HEK293 (cell line): ENCODE measurements around the gene PPP4C.

ENCODE experiments used
- CTCF ChIP-seq: fragments of 450-650 bp; formaldehyde crosslinking; IDR thresholded peaks from 2 replicates; pipeline ENCODE4 v1.5.1; 2016; ENCODE audit warnings: missing biosample characterization, missing genetic modification characterization
- GFI1B ChIP-seq: fragments of 450-650 bp; formaldehyde crosslinking; IDR thresholded peaks from 2 replicates; pipeline ENCODE4 v1.5.1; 2016; ENCODE audit warnings: missing biosample characterization, missing genetic modification characterization
- KLF1 ChIP-seq: fragments of 450-650 bp; formaldehyde crosslinking; IDR thresholded peaks from 2 replicates; pipeline ENCODE4 v1.5.1; 2016; ENCODE audit warnings: missing biosample characterization, missing genetic modification characterization
- PBX3 ChIP-seq: sonication (generic); formaldehyde crosslinking; IDR thresholded peaks from 2 replicates; pipeline ENCODE4 v1.8.1; 2022; ENCODE audit warnings: mild to moderate bottlenecking, moderate library complexity, missing genetic modification reagents
- PRDM6 ChIP-seq: fragments of 450-650 bp; formaldehyde crosslinking; IDR thresholded peaks from 2 replicates; pipeline ENCODE4 v1.5.1; 2017; ENCODE audit warnings: missing biosample characterization, missing genetic modification characterization
- SP3 ChIP-seq: fragments of 450-650 bp; formaldehyde crosslinking; IDR thresholded peaks from 2 replicates; pipeline ENCODE4 v1.5.1; 2016; ENCODE audit warnings: missing biosample characterization, missing genetic modification characterization
- YY2 ChIP-seq: fragments of 450-650 bp; formaldehyde crosslinking; IDR thresholded peaks from 2 replicates; pipeline ENCODE4 v1.5.1; 2016; ENCODE audit warnings: missing biosample characterization, missing genetic modification characterization
- ZBTB11 ChIP-seq: fragments of 450-650 bp; formaldehyde crosslinking; conservative IDR thresholded peaks from 2 replicates; pipeline ENCODE4 v1.5.1; 2016; ENCODE audit warnings: low read depth, missing biosample characterization, missing genetic modification characterization
- ZBTB7A ChIP-seq: fragments of 450-650 bp; formaldehyde crosslinking; IDR thresholded peaks from 2 replicates; pipeline ENCODE4 v1.5.1; 2016; ENCODE audit warnings: low read depth, missing biosample characterization, missing genetic modification characterization
- ZFP3 ChIP-seq: fragments of 450-650 bp; formaldehyde crosslinking; IDR thresholded peaks from 2 replicates; pipeline ENCODE4 v1.5.1; 2016; ENCODE audit warnings: low read depth, missing biosample characterization, missing genetic modification characterization
- ZNF138 ChIP-seq: fragments of 450-650 bp; formaldehyde crosslinking; IDR thresholded peaks from 2 replicates; pipeline ENCODE4 v1.5.1; 2016; ENCODE audit warnings: missing biosample characterization, missing genetic modification characterization, borderline replicate concordance
- ZNF169 ChIP-seq: fragments of 450-650 bp; formaldehyde crosslinking; IDR thresholded peaks from 2 replicates; pipeline ENCODE4 v1.5.1; 2016; ENCODE audit warnings: missing biosample characterization, missing genetic modification characterization
- ZNF23 ChIP-seq: fragments of 450-650 bp; formaldehyde crosslinking; IDR thresholded peaks from 2 replicates; pipeline ENCODE4 v1.5.1; 2016; ENCODE audit warnings: missing biosample characterization, missing genetic modification characterization, borderline replicate concordance
- ZNF248 ChIP-seq: fragments of 450-650 bp; formaldehyde crosslinking; IDR thresholded peaks from 2 replicates; pipeline ENCODE4 v1.5.1; 2017; ENCODE audit warnings: missing biosample characterization, missing genetic modification characterization
- ZNF274 ChIP-seq, 2 experiments: fragments of 200-500 bp in 1 of 2; fragments of 450-650 bp in 1 of 2; sonication (Bioruptor generic) in 1 of 2; formaldehyde crosslinking in 1 of 2; IDR thresholded peaks; 2 replicates each; pipeline versions ENCODE4 v1.5.1 to v1.6.1; 2014 to 2016; ENCODE audit warnings: borderline replicate concordance in 1 of 2, inconsistent platforms in 1 of 2, low read length in 1 of 2, missing biosample characterization in 1 of 2, missing genetic modification characterization in 1 of 2
- ZNF426 ChIP-seq: fragments of 450-650 bp; formaldehyde crosslinking; IDR thresholded peaks from 2 replicates; pipeline ENCODE4 v1.5.1; 2017; ENCODE audit warnings: missing biosample characterization, missing genetic modification characterization, mild to moderate bottlenecking, inconsistent platforms, moderate library complexity
- ZNF488 ChIP-seq: fragments of 450-650 bp; formaldehyde crosslinking; IDR thresholded peaks from 2 replicates; pipeline ENCODE4 v1.5.1; 2016; ENCODE audit warnings: missing biosample characterization, missing genetic modification characterization
- ZNF501 ChIP-seq: fragments of 450-650 bp; formaldehyde crosslinking; IDR thresholded peaks from 2 replicates; pipeline ENCODE4 v1.5.1; 2016; ENCODE audit warnings: missing biosample characterization, missing genetic modification characterization
- ZNF529 ChIP-seq: fragments of 450-650 bp; formaldehyde crosslinking; IDR thresholded peaks from 2 replicates; pipeline ENCODE4 v1.5.1; 2017; ENCODE audit warnings: missing genetic modification characterization, missing biosample characterization; ENCODE audit not compliant: insufficient replicate concordance
- ZNF548 ChIP-seq: fragments of 450-650 bp; formaldehyde crosslinking; IDR thresholded peaks from 2 replicates; pipeline ENCODE4 v1.5.1; 2016; ENCODE audit warnings: missing biosample characterization, missing genetic modification characterization
- ZNF555 ChIP-seq: fragments of 450-650 bp; formaldehyde crosslinking; conservative IDR thresholded peaks from 2 replicates; pipeline ENCODE4 v1.5.1; 2017; ENCODE audit warnings: missing biosample characterization, mild to moderate bottlenecking, missing genetic modification characterization, inconsistent platforms
- ZNF561 ChIP-seq: fragments of 450-650 bp; IDR thresholded peaks from 2 replicates; pipeline ENCODE4 v1.5.1; 2018; ENCODE audit warnings: missing biosample characterization, missing genetic modification characterization, borderline replicate concordance
- ZNF629 ChIP-seq: fragments of 450-650 bp; formaldehyde crosslinking; IDR thresholded peaks from 2 replicates; pipeline ENCODE4 v1.5.1; 2017; ENCODE audit warnings: missing biosample characterization, missing genetic modification characterization
- ZNF645 ChIP-seq: fragments of 450-650 bp; formaldehyde crosslinking; IDR thresholded peaks from 2 replicates; pipeline ENCODE4; 2016; ENCODE audit warnings: missing biosample characterization, missing genetic modification characterization
- ZNF701 ChIP-seq: fragments of 450-650 bp; formaldehyde crosslinking; IDR thresholded peaks from 2 replicates; pipeline ENCODE4 v1.5.1; 2016; ENCODE audit warnings: missing biosample characterization, missing genetic modification characterization
- ZNF76 ChIP-seq: fragments of 450-650 bp; formaldehyde crosslinking; IDR thresholded peaks from 2 replicates; pipeline ENCODE4; 2016; ENCODE audit warnings: low read depth, missing biosample characterization, missing genetic modification characterization, borderline replicate concordance
- ZNF776 ChIP-seq: fragments of 450-650 bp; formaldehyde crosslinking; IDR thresholded peaks from 2 replicates; pipeline ENCODE4 v1.5.0; 2017; ENCODE audit warnings: missing biosample characterization, missing genetic modification characterization, borderline replicate concordance
- ZNF837 ChIP-seq: fragments of 450-650 bp; formaldehyde crosslinking; IDR thresholded peaks from 2 replicates; pipeline ENCODE4 v1.5.1; 2016; ENCODE audit warnings: missing biosample characterization, missing genetic modification characterization
- ZSCAN4 ChIP-seq: fragments of 450-650 bp; formaldehyde crosslinking; IDR thresholded peaks from 2 replicates; pipeline ENCODE4 v1.5.1; 2017; ENCODE audit warnings: missing biosample characterization, missing genetic modification characterization

The PPP4C gene

GRCh38 chr16:30122604-30123160 lies 46.9 kb downstream of the PPP4C start (continued):
- no peak for TF ChIP-seq ZSCAN4 (tag by site-specific recombination)
- TF ChIP-seq ZNF529 (tag by site-specific recombination): no peak
- TF ChIP-seq ZNF488 (tag by site-specific recombination): no peak
- no peak for TF ChIP-seq ZNF561 (tag by site-specific recombination)
- TF ChIP-seq SP3: peak; percentile 86
- TF ChIP-seq ZBTB7A: peak; percentile 59; the same call in 1 of the 2 replicates
- no peak for TF ChIP-seq PBX3 (CRISPR knock-in tag)
- TF ChIP-seq ZNF248 (tag by site-specific recombination): no peak
- TF ChIP-seq ZNF645 (tag by site-specific recombination): no peak
- no peak for TF ChIP-seq ZNF138
- TF ChIP-seq ZNF548 (tag by site-specific recombination): no peak
- TF ChIP-seq ZNF555: no peak
- no peak for TF ChIP-seq ZBTB11 (tag by site-specific recombination)
- no peak for TF ChIP-seq GFI1B (tag by site-specific recombination)
- TF ChIP-seq ZNF776: no peak
- TF ChIP-seq ZNF76: no peak; the same call in 1 of the 2 replicates
- no peak for TF ChIP-seq ZNF23 (tag by site-specific recombination)
- no peak for TF ChIP-seq ZNF629 (tag by site-specific recombination)
- no peak for TF ChIP-seq ZNF837
- TF ChIP-seq CTCF (tag by site-specific recombination): peak; percentile 21; the same call in 1 of the 2 replicates
- no peak for TF ChIP-seq ZNF701 (tag by site-specific recombination)
- TF ChIP-seq YY2 (tag by site-specific recombination): no peak
- TF ChIP-seq ZNF169 (tag by site-specific recombination): no peak
- TF ChIP-seq ZNF501: no peak
- TF ChIP-seq ZNF426 (tag by site-specific recombination): no peak
- TF ChIP-seq KLF1 (tag by site-specific recombination): 0 out of 2 replicates have a peak, but pooled peaks have one; percentile 47
- TF ChIP-seq PRDM6 (tag by site-specific recombination): no peak
- TF ChIP-seq ZNF274 (IDR thresholded peaks at IDR 0.05; ENCODE audit: low read length): no peak
- TF ChIP-seq ZNF274 (tag by site-specific recombination; IDR thresholded peaks at IDR 0.05; ENCODE audit: borderline replicate concordance): no peak
- no peak for TF ChIP-seq ZFP3 (tag by site-specific recombination)
